Panc1 (cell line): ENCODE results near the gene AUH. TPM values are rescaled to one million over a fixed set of nuclear protein-coding genes. Genes with fewer than 3 reads are reported as not detected.

Experiments
- ATAC-seq: fragments of 200-7000 bp; cut with Tn5 transposase; 2 replicates; pipeline ENCODE4 v1.9.1; 2020; ENCODE audit warnings: mild to moderate bottlenecking, moderate library complexity
- BruUV-seq: library from RNA; stranded (reverse); fragments of 400-500 nt; replicated peaks from 2 replicates; lab custom pipeline; 2021; lab: Mats Ljungman, UMichigan
- CTCF ChIA-PET: fragments of 300-600 bp; sonication (Branson Sonifier 250); formaldehyde crosslinking; loops from one replicate; lab custom pipeline; 2022; ENCODE audit warnings: antibody characterized with exemption; lab: Charles Lee
- POLR2A ChIA-PET: fragments of 300-600 bp; sonication (Branson Sonifier 250); formaldehyde crosslinking; loops from one replicate; lab custom pipeline; 2022; ENCODE audit warnings: antibody characterized with exemption; lab: Charles Lee
- DNase-seq: peaks from one replicate; pipeline ENCODE4 v3.0.0-alpha.2; 2010; ENCODE audit warnings: low read depth, low spot score
- H3K27ac ChIP-seq: 2 replicates; pipeline ENCODE4 v1.5.1; 2011; ENCODE audit warnings: mild to moderate bottlenecking, low read length, inconsistent platforms
- H3K27me3 ChIP-seq: fragments of 200-500 bp; sonication (Bioruptor generic); 2 replicates; pipeline ENCODE4 v1.6.0; 2014; ENCODE audit warnings: low read length, inconsistent platforms; ENCODE audit not compliant: control insufficient read depth, insufficient read depth
- H3K36me3 ChIP-seq: fragments of 200-500 bp; sonication (Bioruptor generic); 2 replicates; pipeline ENCODE4 v1.5.1; 2014; ENCODE audit warnings: inconsistent platforms, mild to moderate bottlenecking, low read length, moderate library complexity; ENCODE audit not compliant: control insufficient read depth, insufficient read depth
- H3K4me1 ChIP-seq: 2 replicates; pipeline ENCODE4 v1.5.1; 2011; ENCODE audit warnings: inconsistent platforms, mild to moderate bottlenecking, low read length, moderate library complexity; ENCODE audit not compliant: control insufficient read depth, insufficient read depth
- H3K4me3 ChIP-seq, 2 experiments: 2 replicates each; pipeline ENCODE4 v1.5.1; 2011 to 2012; ENCODE audit warnings: low read depth in 2 of 2, low read length in 2 of 2, mild to moderate bottlenecking in 2 of 2, inconsistent platforms in 1 of 2, moderate library complexity in 1 of 2
- H3K9me3 ChIP-seq: fragments of 200-500 bp; sonication (Bioruptor generic); 2 replicates; pipeline ENCODE4 v1.5.1; 2014; ENCODE audit warnings: low read depth, mild to moderate bottlenecking, inconsistent platforms, low read length, moderate library complexity; ENCODE audit not compliant: control insufficient read depth, insufficient read depth
- POLR2AphosphoS5 ChIP-seq: IDR thresholded peaks from 2 replicates; pipeline ENCODE4 v1.6.1; 2012; ENCODE audit warnings: mild to moderate bottlenecking, low read depth, low read length, moderate library complexity
- SIN3A ChIP-seq: IDR thresholded peaks from 2 replicates; pipeline ENCODE4 v1.6.1; 2012; ENCODE audit warnings: low read depth, mild to moderate bottlenecking, low read length, moderate library complexity, borderline replicate concordance; ENCODE audit not compliant: insufficient read depth
- TCF7L2 ChIP-seq: IDR thresholded peaks from 2 replicates; pipeline ENCODE4 v1.6.1; 2011; ENCODE audit warnings: mild to moderate bottlenecking, low read depth, low read length, inconsistent platforms
- in situ Hi-C: cut with HindIII; loops from 2 replicates; pipeline ENCODE4 v1.10.0; 2016; ENCODE audit warnings: low sequenced_read_pairs, low pct_unique_long_range_greater_than_20kb
- intact Hi-C: fragments of 100-400 bp; cut with micrococcal nuclease; formaldehyde crosslinking; loops from one replicate; pipeline ENCODE4 v1.10.0; 2022; ENCODE audit not compliant: unreplicated experiment
- total RNA-seq: library from RNA; stranded (reverse); gene quantifications from one replicate; pipeline ENCODE4 v1.2.1, GENCODE V29; 2021; ENCODE audit not compliant: unreplicated experiment
- TF ChIP-seq, protein P1 (sequence below), 2 experiments: IDR thresholded peaks; 2 replicates each; pipeline ENCODE4 v1.6.1; 2011 to 2012; ENCODE audit warnings: low read depth in 2 of 2, control low read depth in 1 of 2, low read length in 1 of 2, mild to moderate bottlenecking in 1 of 2, moderate library complexity in 1 of 2; ENCODE audit not compliant: insufficient read depth in 1 of 2
- TF ChIP-seq, protein P2 (sequence below): fragments of 450-650 bp; IDR thresholded peaks from 2 replicates; pipeline ENCODE4 v1.5.1; 2017; ENCODE audit warnings: mild to moderate bottlenecking

The AUH gene
- total RNA-seq, 1 experiment from 2014 or later = 7.7 TPM

GRCh38 chr9:91207729-91208418, 153.8 kb downstream of the AUH start:
- TF ChIP-seq, protein P1, sequence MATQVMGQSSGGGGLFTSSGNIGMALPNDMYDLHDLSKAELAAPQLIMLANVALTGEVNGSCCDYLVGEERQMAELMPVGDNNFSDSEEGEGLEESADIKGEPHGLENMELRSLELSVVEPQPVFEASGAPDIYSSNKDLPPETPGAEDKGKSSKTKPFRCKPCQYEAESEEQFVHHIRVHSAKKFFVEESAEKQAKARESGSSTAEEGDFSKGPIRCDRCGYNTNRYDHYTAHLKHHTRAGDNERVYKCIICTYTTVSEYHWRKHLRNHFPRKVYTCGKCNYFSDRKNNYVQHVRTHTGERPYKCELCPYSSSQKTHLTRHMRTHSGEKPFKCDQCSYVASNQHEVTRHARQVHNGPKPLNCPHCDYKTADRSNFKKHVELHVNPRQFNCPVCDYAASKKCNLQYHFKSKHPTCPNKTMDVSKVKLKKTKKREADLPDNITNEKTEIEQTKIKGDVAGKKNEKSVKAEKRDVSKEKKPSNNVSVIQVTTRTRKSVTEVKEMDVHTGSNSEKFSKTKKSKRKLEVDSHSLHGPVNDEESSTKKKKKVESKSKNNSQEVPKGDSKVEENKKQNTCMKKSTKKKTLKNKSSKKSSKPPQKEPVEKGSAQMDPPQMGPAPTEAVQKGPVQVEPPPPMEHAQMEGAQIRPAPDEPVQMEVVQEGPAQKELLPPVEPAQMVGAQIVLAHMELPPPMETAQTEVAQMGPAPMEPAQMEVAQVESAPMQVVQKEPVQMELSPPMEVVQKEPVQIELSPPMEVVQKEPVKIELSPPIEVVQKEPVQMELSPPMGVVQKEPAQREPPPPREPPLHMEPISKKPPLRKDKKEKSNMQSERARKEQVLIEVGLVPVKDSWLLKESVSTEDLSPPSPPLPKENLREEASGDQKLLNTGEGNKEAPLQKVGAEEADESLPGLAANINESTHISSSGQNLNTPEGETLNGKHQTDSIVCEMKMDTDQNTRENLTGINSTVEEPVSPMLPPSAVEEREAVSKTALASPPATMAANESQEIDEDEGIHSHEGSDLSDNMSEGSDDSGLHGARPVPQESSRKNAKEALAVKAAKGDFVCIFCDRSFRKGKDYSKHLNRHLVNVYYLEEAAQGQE (IDR thresholded peaks at IDR 0.05; ENCODE audit: insufficient read depth in 1 of 2, low read depth in 2 of 2, low read length in 1 of 2) = no peak
- TF ChIP-seq, protein P2, sequence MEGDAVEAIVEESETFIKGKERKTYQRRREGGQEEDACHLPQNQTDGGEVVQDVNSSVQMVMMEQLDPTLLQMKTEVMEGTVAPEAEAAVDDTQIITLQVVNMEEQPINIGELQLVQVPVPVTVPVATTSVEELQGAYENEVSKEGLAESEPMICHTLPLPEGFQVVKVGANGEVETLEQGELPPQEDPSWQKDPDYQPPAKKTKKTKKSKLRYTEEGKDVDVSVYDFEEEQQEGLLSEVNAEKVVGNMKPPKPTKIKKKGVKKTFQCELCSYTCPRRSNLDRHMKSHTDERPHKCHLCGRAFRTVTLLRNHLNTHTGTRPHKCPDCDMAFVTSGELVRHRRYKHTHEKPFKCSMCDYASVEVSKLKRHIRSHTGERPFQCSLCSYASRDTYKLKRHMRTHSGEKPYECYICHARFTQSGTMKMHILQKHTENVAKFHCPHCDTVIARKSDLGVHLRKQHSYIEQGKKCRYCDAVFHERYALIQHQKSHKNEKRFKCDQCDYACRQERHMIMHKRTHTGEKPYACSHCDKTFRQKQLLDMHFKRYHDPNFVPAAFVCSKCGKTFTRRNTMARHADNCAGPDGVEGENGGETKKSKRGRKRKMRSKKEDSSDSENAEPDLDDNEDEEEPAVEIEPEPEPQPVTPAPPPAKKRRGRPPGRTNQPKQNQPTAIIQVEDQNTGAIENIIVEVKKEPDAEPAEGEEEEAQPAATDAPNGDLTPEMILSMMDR = no peak
- TF ChIP-seq POLR2AphosphoS5 (no peak), TCF7L2 (no peak), SIN3A (no peak)
- ChIA-PET CTCF (no interaction called here), POLR2A (interaction anchor here (0.6 kb wide), 1 partner anchor 35 kb away, joined by 5 read pairs; no protein-coding TSS in a partner anchor)
- BruUV-seq = no TSS peak
- intact Hi-C loops (no loop called here), in situ Hi-C loops (no loop called here)
- Histone ChIP-seq H3K27ac (no peak overlapping the region), H3K36me3 (no peaks in the 10 kb centered on the region), H3K27me3 (no peaks in the 10 kb centered on the region), H3K4me1 (no peaks in the 10 kb centered on the region), H3K9me3 (no peaks in the 10 kb centered on the region), H3K4me3 (no peak overlapping the region)
- no peak for DNase-seq
- ATAC-seq = no peak

- Histone ChIP-seq H3K4me3 (no peak overlapping the region), H3K9me3 (peaks cover 1% of the 10 kb centered on the region; the same call in 1 of the 2 replicates), H3K36me3 (no peaks in the 10 kb centered on the region), H3K27me3 (no peaks in the 10 kb centered on the region), H3K4me1 (no peaks in the 10 kb centered on the region), H3K27ac (no peak overlapping the region)
- intact Hi-C loops = no loop called here
- DNase-seq (no peak), ATAC-seq (no peak)
- in situ Hi-C loops = no loop called here
- TF ChIP-seq, protein P2 = no peak
- TF ChIP-seq SIN3A = no peak
- TF ChIP-seq, protein P1 (IDR thresholded peaks at IDR 0.05; ENCODE audit: insufficient read depth in 1 of 2, low read depth in 2 of 2, low read length in 1 of 2) = no peak
- TF ChIP-seq POLR2AphosphoS5 = no peak
- TF ChIP-seq TCF7L2 = no peak
- ChIA-PET CTCF (no interaction called here), POLR2A (no interaction called here)
- no TSS peak for BruUV-seq
Observed at GRCh38 chr9:91207397-91207728, 154.4 kb downstream of the AUH start.
